ENCODE results near the gene LDHD. TPM values are rescaled to one million over a fixed set of nuclear protein-coding genes. Genes with fewer than 3 reads are reported as not detected.

Gene LDHD
- total RNA-seq (2014; rRNA removed; shearing (Covaris generic)): 0.68 and 0.96 TPM in 2 replicates

DNA sequence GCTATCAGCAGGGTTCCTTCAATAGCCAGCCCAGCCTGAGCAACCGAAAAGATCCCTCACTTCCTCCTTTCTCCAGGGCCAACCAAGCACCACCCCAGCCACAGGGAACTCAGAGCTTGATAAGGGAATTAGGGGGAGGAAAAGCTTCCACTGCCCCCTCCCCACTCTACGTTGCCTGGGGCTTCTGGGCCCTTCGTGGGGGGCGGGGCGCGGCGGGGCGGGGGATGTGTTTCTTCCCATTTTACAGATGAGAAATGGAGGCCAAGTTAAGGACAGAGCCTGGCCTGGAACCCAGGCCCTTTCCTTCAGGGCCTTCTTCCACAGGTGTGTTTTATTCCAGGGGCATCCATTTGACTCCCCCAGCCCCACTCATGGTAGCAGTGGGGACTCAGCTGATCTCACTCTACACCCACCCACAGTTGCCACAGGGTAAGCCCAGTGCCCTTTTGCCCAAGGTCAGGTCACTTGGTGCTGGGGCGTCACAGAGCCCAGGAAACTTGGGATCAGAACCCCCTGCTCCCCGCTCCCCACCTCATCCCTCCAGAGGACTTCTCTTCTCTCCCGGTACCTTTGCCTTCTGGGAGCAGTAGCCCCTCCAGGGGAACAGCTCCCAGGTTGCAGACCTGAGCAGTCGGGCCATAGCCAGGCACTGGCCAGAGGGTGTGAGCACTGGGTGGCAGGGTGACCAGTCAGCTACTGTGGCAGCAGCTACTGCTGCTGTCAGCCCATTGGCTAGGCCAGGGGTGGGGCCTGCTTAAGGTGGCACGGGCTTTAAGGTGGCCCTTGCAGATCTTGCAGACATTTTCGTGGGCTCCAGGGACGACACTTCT, at the start of gene LDHD:
LDHD (minus strand) TSS at position 700 of the 830 bp plus-strand sequence; CDS start at position 640, 60 bp downstream.
- peak; percentile 73 for DNase-seq (ENCODE audit: low read depth)

DNA sequence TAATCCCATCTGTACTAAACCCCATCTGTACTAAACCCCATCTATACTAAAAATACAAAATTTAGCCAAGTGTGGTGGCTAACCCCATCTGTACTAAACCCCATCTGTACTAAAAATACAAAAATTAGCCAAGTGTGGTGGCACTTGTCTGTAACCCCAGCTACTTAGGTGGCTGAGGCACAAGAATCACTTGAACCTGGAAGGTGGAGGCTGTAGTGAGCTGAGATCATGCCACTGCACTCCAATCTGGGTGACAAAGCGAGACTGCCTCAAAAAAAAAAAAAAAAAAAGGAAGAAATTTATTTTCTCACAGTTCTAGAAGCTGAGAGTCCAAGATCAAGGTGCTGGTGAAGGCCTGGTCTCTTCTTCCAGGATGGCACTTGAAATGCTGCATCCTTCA, 43.8 kb upstream of the LDHD start:
- DNase-seq (ENCODE audit: low read depth): no peak

DNA sequence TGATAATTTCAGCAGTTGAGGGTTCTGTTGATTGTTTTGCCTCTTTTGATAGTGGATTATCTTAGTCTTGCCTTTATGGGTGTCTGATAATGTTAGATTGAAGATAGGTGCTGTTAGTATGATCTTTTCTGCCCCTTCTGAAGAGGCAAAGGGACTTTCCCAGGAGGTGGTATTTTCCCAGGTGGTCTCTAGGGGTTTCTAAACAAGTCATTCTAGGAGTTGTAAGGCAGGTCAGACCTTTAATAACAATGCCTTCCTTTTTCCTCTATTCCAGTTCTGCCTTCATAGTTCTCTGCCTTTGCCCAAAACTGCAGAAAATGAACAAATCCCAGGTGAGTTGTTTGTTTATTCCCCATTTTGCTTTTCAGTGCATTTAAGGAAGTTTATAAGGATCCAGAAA, 36.1 kb upstream of the LDHD start:
- no peak for DNase-seq (ENCODE audit: low read depth)

DNA sequence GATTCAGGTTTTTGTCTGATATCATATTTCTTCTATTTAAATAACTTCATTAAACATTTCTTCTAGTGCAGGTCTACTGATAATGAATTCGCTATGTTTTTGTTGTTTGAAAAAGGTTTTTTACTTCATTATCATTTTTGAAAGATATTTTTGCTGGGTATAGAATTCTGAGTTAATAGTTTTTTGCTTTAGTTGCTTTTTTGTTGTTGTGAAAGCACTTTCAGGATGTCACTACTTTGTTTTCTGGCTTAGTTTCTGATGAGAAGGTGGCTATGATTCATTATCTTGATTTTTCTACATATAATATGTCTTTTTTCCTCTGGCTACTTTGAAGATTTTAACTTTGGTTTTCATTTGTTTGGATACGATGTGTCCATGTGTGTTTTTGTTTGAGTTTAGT, 35.2 kb upstream of the LDHD start:
- DNase-seq (ENCODE audit: low read depth): no peak

DNA sequence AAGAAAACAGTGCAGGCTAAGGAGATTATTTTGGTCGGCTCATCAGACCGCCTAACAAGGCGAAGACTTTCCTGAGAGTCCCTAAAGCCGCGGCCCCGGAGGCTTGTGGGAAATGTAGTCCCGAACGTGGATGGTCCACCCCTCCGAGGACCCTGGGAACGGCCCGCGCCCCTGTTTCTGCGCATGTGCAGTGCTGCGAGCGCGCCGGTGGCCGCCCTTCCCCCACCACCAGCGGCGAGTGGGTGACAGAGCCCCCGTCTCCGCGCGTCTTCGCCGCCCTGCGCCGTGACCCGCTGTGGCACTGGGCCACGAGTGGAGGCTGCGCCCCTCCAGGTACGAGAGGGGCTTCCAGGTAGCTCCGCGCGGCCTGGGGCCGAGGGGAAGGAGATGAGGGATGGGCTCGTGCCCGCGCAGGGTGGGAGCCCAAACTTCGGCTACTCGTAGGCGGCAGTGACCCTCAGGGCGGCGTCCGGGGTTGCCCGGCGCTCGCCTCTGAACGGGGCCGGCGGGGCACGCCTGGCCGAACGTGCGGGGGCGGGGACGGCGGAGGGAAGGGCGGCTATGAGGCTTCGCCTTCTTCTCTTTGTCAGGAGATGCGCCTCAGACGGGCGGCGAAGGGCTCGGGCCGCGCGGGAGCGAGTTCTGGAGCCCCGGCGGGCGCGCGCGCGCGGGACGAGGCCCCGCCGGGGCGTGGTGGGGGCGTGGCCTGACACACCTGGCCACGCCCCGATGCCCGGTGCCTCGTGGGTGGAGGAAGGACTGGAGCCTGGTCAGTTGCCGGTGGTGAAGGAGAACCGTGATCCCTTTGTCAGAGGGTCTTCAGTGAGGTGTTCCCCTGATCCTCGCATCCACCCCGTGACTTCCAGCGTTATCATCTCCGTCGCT, 32.0 kb upstream of the LDHD start, which contains the start of gene ZFP1:
ZFP1 (plus strand) TSS at position 214 of the 885 bp plus-strand sequence. CDS start 4,428 bp downstream, outside the sequence.
- peak; percentile 92 for DNase-seq (ENCODE audit: low read depth)

DNA sequence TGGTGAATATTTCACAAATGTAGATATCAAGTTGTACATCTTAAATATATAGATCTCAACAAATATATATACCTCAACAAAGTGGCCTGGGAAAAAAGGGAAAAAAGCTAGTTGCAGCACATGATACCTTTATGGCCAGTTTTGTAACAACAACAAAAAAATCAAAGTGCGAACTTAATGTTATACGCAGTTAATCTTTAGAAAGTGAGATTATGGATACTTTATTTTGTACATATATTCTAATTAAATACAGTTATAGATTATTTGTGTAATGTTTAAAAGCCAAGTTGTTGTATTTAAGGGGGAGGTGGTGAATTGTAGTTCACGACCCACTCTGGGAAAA, 31.4 kb upstream of the LDHD start:
- no peak for DNase-seq (ENCODE audit: low read depth)

DNA sequence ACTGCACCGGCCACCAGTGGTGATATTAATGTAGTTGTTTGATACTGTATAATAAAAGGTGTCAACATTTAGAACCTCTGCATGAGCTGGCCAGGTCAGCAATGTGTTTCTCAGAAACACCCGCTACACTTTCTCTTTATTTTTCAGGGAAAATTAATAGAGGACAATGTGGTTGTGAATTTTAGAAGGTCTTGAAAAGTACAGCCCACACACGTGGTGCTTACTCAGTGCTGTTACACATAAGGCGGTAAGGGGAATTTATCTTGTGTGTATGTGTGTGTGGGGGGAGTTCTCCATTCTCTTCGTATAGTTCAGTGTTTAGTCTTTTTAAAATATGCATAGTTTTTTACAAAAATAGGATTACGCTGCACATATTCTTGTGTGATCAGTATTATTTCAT, 27.4 kb upstream of the LDHD start:
- DNase-seq (ENCODE audit: low read depth): no peak

DNA sequence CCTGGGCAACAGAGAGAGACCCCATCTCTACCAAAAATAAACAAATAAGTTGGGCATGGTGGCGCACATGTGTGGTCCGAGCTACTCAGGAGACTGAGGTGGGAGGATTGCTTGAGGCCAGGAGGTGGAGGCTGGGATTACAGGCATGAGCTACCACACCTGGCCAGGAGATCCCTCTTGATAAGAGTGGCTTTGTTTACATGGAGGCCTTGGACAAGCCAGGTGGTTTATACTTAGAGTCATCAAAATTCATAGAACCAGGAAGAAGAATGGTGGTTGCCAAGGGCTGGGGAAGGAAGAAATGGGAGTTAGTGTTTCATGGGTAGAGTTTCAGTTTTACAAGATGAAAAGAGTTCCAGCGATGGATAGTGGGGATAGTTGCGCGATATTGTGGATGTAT, 22.9 kb upstream of the LDHD start:
- no peak for DNase-seq (ENCODE audit: low read depth)

DNA sequence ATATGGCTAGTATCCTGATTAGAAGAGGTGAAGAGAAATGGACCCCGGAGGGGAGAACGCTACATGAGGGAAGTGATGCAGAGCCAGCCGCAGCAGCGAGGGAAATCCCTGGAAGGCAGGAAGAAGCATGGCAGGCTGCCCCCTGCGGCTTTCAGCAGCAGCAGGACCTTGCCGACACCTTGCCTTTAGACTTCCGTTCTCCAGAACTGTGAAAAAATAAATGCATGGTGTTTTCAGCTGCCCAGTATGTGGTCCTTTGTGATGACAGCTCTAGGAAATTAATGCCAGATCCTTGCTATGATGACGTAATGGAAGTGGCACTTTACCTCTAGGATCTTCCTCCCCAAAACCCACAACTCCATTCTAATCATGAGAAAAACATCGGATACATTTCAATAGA, 22.1 kb upstream of the LDHD start:
- DNase-seq (ENCODE audit: low read depth): peak; percentile 56

DNA sequence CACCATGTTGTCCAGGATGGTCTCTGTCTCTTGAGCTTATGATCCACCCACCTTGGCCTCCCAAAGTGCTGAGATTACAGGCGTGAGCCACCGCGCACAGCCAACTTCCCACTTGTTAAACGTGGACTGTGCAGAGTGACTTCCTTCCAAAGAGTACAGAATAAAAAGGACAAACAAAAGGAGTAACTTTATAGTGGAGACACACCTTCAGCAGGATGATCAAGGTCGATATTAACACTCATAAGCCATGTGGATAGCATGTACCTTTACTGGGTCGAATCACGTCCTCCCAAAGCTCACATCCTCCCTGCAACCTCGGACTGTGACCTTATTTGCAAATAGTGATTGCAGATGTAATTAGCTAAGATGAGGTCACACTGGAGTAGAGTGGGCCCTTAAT, 21.7 kb upstream of the LDHD start:
- DNase-seq (ENCODE audit: low read depth): no peak

DNA sequence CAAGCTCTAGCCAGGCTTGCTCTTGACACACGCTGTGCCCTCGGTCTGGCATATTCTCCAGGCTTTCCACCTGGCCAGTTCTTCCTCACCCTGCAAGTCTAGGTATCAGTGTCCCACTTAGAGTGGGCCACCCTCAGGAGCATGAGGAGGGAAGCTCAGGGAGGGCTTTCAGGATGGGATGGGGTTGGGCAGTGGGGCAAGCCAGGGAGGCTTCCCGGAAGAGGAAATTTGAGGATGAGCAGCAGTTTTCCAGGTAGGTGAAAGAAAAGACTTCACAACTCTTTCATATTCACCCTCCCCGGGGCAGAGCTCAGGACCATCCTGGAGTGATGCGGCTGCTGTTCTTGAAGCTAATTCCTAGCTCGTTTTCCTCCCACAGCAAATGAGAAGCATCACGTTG, 14.5 kb upstream of the LDHD start:
- DNase-seq (ENCODE audit: low read depth): no peak

DNA sequence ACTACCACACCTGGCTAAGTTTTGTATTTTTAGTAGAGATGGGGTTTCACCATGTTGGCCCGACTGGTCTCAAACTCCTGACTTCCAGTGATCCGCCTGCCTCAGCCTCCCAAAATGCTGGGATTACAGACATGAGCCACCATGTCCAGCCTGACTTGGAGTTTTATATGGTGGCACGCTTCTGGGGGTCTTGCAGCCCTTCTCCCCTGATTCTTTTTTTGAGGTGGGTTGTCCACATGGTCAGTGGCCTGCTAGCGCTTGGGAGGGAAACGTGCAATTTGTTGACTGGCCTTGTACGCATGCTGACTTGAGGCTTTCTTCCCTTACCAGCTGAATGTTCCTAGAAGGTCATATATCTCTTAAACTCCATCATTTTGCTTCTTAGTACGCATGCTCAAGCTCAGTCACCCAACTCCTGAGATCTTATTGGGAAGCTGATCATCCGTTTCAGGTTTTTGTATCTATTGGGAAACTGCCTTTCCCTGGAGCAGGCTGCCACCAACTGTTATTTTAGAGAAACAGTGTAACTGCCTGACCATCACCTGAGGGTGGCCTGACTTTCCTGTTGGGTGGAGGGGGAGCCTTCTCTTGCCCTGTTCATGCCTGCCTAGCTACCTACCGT, 13.7 kb upstream of the LDHD start:
- peak; percentile 19 for DNase-seq (ENCODE audit: low read depth)

DNA sequence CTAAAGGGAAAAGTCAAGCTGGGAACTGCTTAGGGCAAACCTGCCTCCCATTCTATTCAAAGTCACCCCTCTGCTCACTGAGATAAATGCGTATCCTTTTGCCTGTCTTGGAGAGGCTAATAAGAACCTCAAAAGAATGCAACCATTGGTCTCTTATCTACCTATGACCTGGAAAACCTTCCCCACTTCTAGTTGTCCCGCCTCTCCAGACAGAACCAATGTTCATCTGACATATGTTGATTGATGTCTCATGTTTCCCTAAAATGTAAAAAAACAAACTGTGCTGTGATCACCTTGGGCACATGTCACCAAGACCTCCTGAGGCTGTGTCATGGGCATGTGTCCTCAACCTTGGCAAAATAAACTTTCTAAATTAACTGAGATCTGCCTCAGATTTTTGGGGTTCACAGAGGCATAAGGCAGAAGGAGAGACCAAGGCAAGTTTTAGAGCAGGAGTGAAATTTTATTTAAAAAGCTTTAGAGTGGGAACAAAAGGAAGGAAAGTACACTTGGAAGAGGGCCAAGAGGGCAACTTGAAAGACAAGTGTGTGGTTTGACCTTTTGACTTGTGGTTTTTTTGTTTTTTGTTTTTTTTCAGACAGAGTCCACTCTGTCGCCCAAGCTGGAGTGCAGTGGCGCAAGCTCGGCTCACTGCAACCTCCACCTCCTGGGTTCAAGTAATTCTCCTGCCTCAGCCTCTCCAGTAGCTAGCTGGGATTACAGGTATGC, 13.0 kb upstream of the LDHD start:
- peak; percentile 51 for DNase-seq (ENCODE audit: low read depth)

DNA sequence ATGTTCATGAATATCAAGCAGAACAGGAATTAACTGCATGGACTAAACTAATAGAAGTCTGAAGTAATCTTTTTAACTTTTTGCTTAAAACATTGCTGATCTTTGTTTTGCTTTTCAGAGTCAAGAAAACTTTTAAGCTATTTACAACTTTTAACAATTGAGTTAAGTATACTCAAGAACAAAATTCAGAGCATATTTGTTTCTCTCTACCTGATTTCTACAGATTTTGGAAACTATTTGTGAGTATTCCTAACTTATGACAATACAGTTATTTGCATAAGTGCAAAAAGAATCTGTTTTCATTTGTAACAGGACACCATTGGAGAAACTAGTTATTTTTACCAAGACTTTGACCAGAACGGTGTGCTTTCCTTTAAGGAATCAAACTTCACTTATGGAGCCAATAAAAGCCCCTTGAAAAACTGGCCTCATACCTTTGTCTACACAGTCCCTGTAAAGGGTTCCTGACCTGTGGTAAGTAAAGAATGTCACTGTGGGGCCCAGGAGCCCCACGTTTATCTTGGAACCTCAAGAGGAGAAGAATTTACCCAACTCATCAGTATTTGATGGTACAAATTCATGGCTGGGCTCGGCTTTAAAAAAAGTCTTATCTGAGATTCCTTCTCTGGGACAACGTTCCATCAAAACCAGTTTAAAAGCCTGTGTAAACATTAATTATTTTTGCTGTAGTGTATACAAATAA, 11.3 kb upstream of the LDHD start:
- DNase-seq (ENCODE audit: low read depth): no peak

DNA sequence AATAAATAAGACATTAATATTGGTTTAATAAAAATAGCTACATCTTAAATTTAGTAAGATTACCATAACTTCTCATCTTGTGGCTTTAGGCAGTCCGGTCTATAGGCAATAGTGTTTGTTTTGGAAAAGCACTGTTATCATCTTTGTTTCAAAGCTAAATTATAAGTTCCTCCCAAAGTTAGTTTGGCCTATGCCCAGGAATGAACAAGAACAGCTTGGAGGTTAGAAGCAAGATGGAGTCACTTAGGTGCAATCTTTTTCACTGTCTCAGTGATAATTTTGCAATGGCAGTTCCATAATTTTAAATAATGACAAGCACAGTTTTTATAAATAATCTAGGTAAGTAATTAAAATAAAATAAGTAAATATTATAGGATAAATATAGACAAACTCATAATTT, 6.0 kb upstream of the LDHD start:
- DNase-seq (ENCODE audit: low read depth): no peak

DNA sequence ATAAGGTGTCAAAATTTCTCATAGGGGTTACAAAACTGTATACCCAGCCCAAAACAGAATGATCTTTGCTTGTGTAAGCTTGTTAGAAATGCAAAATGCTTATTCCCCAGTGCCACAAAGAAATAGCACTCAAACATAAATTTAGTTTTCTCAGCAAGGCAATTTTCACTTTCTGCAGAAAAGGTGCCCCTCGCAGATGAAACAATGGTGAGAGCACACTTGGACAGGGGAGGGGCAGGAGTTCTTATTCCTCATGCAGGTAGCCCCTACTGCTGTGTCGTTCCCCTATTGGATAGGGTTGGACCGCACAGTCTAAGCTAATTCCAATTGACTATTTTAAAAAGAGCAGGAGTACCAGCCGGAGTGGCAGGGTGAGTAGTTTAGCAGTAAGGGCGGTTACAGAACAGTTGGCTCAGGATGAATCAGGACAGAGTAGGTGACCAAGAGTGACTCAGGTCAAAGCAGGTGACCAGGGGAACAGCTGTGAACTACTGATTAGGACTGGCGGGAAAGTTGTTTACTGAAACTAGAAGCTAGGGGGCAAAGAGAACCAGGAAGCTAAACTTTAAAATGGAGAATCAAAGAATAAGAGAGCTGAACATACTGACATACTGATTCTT, 5.5 kb upstream of the LDHD start:
- no peak for DNase-seq (ENCODE audit: low read depth)

DNA sequence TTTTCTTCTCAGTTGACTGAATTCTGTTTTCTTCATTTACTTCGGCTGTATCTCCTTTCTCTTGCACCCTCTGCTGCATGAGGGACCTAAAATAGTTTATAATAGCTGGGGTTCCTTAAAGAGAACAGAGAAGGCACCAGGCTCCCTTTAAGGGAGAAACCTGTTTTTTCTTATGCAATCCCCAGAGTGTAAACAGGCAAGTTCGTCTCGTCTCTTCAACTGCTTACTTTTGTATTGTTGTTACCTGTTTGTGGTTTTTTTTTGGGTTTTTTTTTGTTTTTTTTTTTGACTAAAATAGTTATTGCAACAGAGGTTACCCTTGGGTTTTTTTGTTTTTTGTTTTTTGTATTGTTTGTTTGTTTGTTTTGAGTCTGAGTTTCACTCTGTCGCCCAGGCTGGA, 3.7 kb upstream of the LDHD start:
- no peak for DNase-seq (ENCODE audit: low read depth)

DNA sequence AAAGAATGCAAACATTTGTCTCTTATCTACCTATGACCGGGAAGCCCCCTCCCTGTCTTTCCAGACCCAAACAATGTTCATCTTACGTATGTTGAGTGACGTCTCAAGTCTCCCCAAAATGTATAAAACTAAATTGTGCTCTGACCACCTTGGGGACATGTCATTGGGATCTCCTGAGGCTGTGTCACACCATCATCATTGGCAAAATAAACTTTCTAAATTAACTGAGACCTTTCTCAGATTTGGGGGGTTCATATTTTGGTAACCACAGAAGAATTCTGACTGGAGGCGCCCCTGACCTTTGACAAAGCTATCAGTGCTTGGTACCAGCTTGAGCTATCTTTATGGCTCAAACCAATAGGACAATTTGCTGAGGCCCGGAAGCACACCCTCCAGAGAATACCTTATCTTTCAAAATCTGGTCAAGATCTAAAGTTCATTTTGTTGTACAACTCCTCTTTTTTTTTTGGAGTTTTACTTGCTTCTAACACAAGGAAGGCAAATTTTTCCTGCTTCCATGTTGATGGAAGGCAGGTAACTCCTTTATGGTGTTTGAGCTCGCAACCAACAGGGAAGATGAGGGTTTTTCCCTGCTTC, 2.5 kb upstream of the LDHD start:
- DNase-seq (ENCODE audit: low read depth): no peak

DNA sequence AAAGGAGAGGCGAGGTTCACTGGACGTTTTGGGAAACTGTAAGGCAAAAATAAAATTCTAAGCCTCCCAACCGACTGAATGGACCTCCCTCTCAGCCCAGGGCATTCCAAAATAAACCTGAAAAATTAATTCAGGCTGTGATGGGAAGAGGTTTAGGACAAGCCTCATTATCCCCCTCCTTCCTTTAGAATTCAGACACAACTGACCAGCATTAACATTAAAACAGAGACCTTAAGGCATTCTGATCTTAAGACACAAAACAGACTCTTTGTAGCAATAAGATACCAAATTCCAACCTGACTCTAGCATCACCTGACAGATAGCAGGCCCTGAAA, 298 bp upstream of the LDHD start:
- no peak for DNase-seq (ENCODE audit: low read depth)

Data from RPMI7951 (cell line).